B cell (primary cell): ENCODE data around the gene LENEP. TPM values are rescaled to one million over a fixed set of nuclear protein-coding genes. Genes with fewer than 3 reads are reported as not detected.

Experiments used
- ATAC-seq: fragments of 200-7000 bp; cut with Tn5 transposase; one replicate; pipeline ENCODE4 v1.10.0; 2021; ENCODE audit warnings: low read depth, mild to moderate bottlenecking, moderate number of reproducible peaks, moderate library complexity
- CTCF ChIA-PET: fragments of 350-600 bp; sonication (Branson Sonifier 250); formaldehyde crosslinking; loops from one replicate; lab custom pipeline; 2021; ENCODE audit warnings: antibody characterized with exemption, inconsistent platforms; lab: Charles Lee
- POLR2A ChIA-PET: fragments of 350-600 bp; sonication (Branson Sonifier 250); formaldehyde crosslinking; loops from one replicate; lab custom pipeline; 2021; ENCODE audit warnings: antibody characterized with exemption; lab: Charles Lee
- DNase-seq: peaks from one replicate; pipeline ENCODE4 v3.0.0; 2013
- H2AFZ ChIP-seq: 2 replicates; pipeline ENCODE4 v1.6.1; 2012; ENCODE audit warnings: mild to moderate bottlenecking, low read depth, low read length; ENCODE audit not compliant: insufficient read depth, poor library complexity, severe bottlenecking
- H3K27ac ChIP-seq, 2 donors: 1 replicate in 1 of 2; 2 replicates in 1 of 2; pipeline ENCODE4 v1.5.1; 2012 to 2013; ENCODE audit warnings: low read length in 2 of 2, mild to moderate bottlenecking in 2 of 2, moderate library complexity in 1 of 2
- H3K27me3 ChIP-seq, 4 experiments: fragments of 200-600 bp in 1 of 4; sonication (generic) in 1 of 4; replicated peaks in 1 of 4; 1 replicate in 2 of 4; 2 replicates in 2 of 4; pipeline versions ENCODE4 v1.6.1 to v1.7.0; 2013 to 2016; ENCODE audit warnings: low read length in 3 of 4, mild to moderate bottlenecking in 2 of 4, mixed read lengths in 1 of 4, moderate library complexity in 1 of 4; ENCODE audit not compliant: insufficient read depth in 4 of 4, control insufficient read depth in 3 of 4; ENCODE audit errors: control extremely low read depth in 1 of 4
- H3K36me3 ChIP-seq, 2 experiments: replicated peaks in 1 of 2; 1 replicate in 1 of 2; 2 replicates in 1 of 2; pipeline versions ENCODE4 v1.6.1 to v1.7.1; 2013; ENCODE audit warnings: low read length in 1 of 2; ENCODE audit not compliant: insufficient read depth in 2 of 2, control insufficient read depth in 1 of 2; ENCODE audit errors: control extremely low read depth in 1 of 2, extremely low read depth in 1 of 2
- H3K4me1 ChIP-seq, 2 donors: fragments of 200-600 bp in 1 of 2; sonication (generic) in 1 of 2; 1 replicate in 1 of 2; 2 replicates in 1 of 2; pipeline versions ENCODE4 v1.5.1 to v1.6.1; 2013 to 2017; ENCODE audit warnings: low read length in 2 of 2; ENCODE audit not compliant: control insufficient read depth in 2 of 2, insufficient read depth in 2 of 2
- H3K4me2 ChIP-seq: replicated peaks from 2 replicates; pipeline ENCODE3; 2012; ENCODE audit warnings: mild to moderate bottlenecking, low read depth, low read length; ENCODE audit not compliant: poor library complexity, severe bottlenecking
- H3K4me3 ChIP-seq, 5 experiments: fragments of 200-600 bp in 1 of 5; sonication (generic) in 1 of 5; 1 replicate in 3 of 5; 2 replicates in 2 of 5; pipeline versions ENCODE4 v1.5.1 to v1.7.0; 2011 to 2016; ENCODE audit warnings: low read length in 4 of 5, mild to moderate bottlenecking in 4 of 5, low read depth in 2 of 5, control low read depth in 1 of 5, moderate library complexity in 1 of 5; ENCODE audit not compliant: insufficient read depth in 1 of 5; ENCODE audit errors: control extremely low read depth in 1 of 5, extremely low read depth in 1 of 5
- H3K79me2 ChIP-seq: fragments of 200-600 bp; sonication (generic); one replicate; pipeline ENCODE4 v1.6.0; 2016; ENCODE audit warnings: low read length; ENCODE audit not compliant: control insufficient read depth, insufficient read depth
- H3K9ac ChIP-seq: fragments of 200-600 bp; sonication (generic); 2 replicates; pipeline ENCODE4 v1.6.1; 2017; ENCODE audit warnings: mild to moderate bottlenecking, low read length, moderate library complexity
- H3K9me3 ChIP-seq, 3 donors: one replicate each; pipeline versions ENCODE4 v1.6.1 to v1.7.1; 2013; ENCODE audit warnings: low read length in 2 of 3; ENCODE audit not compliant: control insufficient read depth in 2 of 3, insufficient read depth in 1 of 3; ENCODE audit errors: control extremely low read depth in 1 of 3
- H4K20me1 ChIP-seq: 2 replicates; pipeline ENCODE4 v1.6.0; 2012; ENCODE audit warnings: mild to moderate bottlenecking, low read length; ENCODE audit not compliant: insufficient read depth, control insufficient read depth, poor library complexity, severe bottlenecking
- H3K27ac Mint-ChIP-seq: one replicate; pipeline ENCODE4 v1.8.0; 2021; ENCODE audit warnings: mixed read lengths
- H3K27me3 Mint-ChIP-seq: one replicate; pipeline ENCODE4 v1.8.0; 2021; ENCODE audit warnings: mixed read lengths
- H3K4me1 Mint-ChIP-seq: one replicate; pipeline ENCODE4 v1.8.0; 2021; ENCODE audit warnings: mixed read lengths
- H3K4me3 Mint-ChIP-seq: one replicate; pipeline ENCODE4 v1.8.0; 2021; ENCODE audit warnings: mixed read lengths
- H3K9me3 Mint-ChIP-seq: one replicate; pipeline ENCODE4 v1.8.0; 2022; ENCODE audit warnings: mixed read lengths; ENCODE audit not compliant: insufficient read depth
- CTCF ChIP-seq: fragments of 200-600 bp; IDR thresholded peaks from one replicate; pipeline ENCODE4 v1.8.0; 2022; ENCODE audit warnings: antibody characterized with exemption, mild to moderate bottlenecking
- EZH2 ChIP-seq: IDR thresholded peaks from 2 replicates; pipeline ENCODE4 v1.6.1; 2012; ENCODE audit warnings: borderline replicate concordance, low read depth, mild to moderate bottlenecking, moderate library complexity, low read length; ENCODE audit not compliant: insufficient read depth, poor library complexity, severe bottlenecking
- WGBS: methylation state at CpG from one replicate; pipeline ENCODE4 v1.1.5; 2013; ENCODE audit warnings: missing lambda C conversion rate; ENCODE audit not compliant: insufficient coverage; 5-methylcytosine and 5-hydroxymethylcytosine counted together
- intact Hi-C: fragments of 100-400 bp; cut with micrococcal nuclease; formaldehyde crosslinking; loops from one replicate; pipeline ENCODE4 v1.10.0; 2022
- polyA plus RNA-seq: library from polyadenylated mRNA; depleted of rRNA; stranded (reverse); fragments of >200 nt; gene quantifications from 2 replicates; pipeline ENCODE4 v1.2.3, GENCODE V29; 2012
- total RNA-seq, 2 donors: library from RNA; stranded (reverse); fragments of 120-200 nt in 1 of 2; gene quantifications; 1 replicate in 1 of 2; 2 replicates in 1 of 2; pipeline versions ENCODE4 v1.2.3 to v1.2.4, GENCODE V29; 2013 to 2022

The LENEP gene
- total and polyA plus RNA-seq, 2 donors (not counting 1 experiment from before 2014, with no cell fraction given) = 2.0 TPM; not detected in 1

DNA sequence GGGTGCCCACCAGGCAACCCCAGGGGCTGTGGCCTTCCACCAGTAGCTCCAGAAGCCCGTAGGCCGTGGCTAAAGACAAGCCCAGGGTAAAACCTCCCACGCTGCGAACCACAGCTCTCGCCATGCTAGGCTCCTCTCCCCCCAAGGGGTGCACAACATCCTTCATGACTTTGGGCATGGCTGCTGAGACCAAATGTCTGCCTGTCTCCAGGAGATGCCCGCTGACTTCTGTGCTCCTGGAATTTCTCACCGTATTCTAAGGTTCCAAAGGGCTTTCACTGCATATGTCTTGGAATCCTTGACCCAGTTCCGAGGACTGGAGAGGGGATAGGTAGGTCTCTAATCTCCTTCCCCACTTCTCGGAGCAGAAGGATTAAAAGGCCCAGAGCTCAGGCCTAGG is 40.1 kb downstream of the LENEP start, which contains the start of the genes DCST1 and DCST2:
Gene DCST1, plus strand, starts transcription at position 301 of the 400 bp plus-strand sequence. CDS start 213 bp downstream, outside the sequence.
Gene DCST2, minus strand, starts transcription at position 258 of the 400 bp plus-strand sequence. Its CDS starts 80 bp downstream, at position 178.
- no peak within 1 kb of the TSS for H3K4me3 Mint-ChIP-seq
- ChIA-PET POLR2A (no interaction called here), CTCF (interaction anchor here (1.3 to 1.4 kb wide), 2 partner anchors 12 to 16 kb away, joined by 3 to 6 read pairs; no protein-coding TSS in a partner anchor)
- H4K20me1 ChIP-seq = no peaks in the 10 kb centered on the region
- TF ChIP-seq CTCF = no peak
- TF ChIP-seq EZH2 = no peak
- H3K27me3 ChIP-seq = peaks cover 0 to 11% (median 0%) of the 10 kb centered on the region in 4 experiments
- DNase-seq (no peak), ATAC-seq (no peak)
- intact Hi-C loops = no loop called here
- 95% methylated on average over 7 of the region's 9 CpGs for whole genome bisulfite sequencing
- no peak within 1 kb of the TSS for H3K9ac ChIP-seq
- H2AFZ ChIP-seq = no peak within 1 kb of the TSS
- H3K27ac ChIP-seq = no peak within 1 kb of the TSS
- no peaks in the 10 kb centered on the region for H3K79me2 ChIP-seq
- no peaks in the 10 kb centered on the region for H3K4me1 Mint-ChIP-seq
- no peak within 1 kb of the TSS for H3K4me3 ChIP-seq
- no peaks in the 10 kb centered on the region for H3K9me3 ChIP-seq
- H3K9me3 Mint-ChIP-seq = no peaks in the 10 kb centered on the region
- H3K27me3 Mint-ChIP-seq = peaks cover 16% of the 10 kb centered on the region
- no peaks in the 10 kb centered on the region for H3K36me3 ChIP-seq
- H3K27ac Mint-ChIP-seq = no peak within 1 kb of the TSS
- no peak within 1 kb of the TSS for H3K4me2 ChIP-seq
- H3K4me1 ChIP-seq = no peaks in the 10 kb centered on the region

DNA sequence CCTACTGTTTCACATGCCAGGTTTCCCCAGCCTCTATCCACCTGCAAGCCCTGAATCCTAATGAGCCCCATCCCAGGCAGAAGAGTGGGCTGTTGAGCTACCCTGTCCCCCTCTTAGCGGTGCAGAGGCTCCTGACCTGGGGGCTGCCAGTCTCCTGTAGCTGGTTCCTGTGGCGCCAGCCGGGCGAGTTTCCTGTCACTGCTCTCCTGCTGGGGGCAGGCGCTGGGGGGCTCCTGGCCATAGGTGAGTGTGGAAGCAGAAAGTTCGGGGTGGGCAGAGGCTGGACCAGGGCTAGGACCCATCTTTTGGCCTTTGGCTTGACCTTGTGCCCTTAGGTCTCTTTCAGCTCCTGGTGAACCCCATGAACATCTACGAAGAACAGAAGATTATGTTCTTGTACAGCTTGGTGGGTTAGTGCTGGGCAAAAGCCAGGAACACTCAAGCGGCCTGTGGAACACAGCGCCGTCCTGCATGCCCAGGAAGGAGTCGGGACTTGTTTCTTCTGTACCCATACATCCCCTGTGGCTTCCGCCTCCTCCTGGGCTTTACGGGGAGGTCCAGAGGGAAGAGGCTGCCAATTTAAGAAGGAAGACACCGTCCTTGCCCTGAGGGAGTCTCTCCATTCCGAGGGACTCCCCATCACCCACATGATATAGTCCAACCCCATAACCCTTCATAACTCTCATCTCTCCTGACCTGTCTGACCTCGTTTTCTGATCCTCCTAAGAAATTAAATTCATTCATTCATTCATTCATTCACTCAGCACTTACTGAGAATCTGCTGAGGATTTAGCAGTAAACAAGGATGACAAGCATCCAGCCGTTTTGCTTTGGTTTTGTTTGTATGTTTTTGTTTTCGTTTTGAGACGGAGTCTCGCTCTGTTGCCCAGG is 41.2 kb downstream of the LENEP start:
- no peak for DNase-seq
- no peak for TF ChIP-seq EZH2
- no peak for TF ChIP-seq CTCF
- ChIA-PET CTCF (interaction anchor here (0.8 to 1.6 kb wide), 4 partner anchors 17 to 27 kb away, joined by 3 to 6 read pairs (median 3); no protein-coding TSS in a partner anchor), POLR2A (no interaction called here)
- no peak overlapping the region for H3K27ac Mint-ChIP-seq
- Histone ChIP-seq H3K9ac (no peak overlapping the region), H3K27me3 (peaks cover 0 to 17% (median 0%) of the 10 kb centered on the region in 4 experiments), H3K4me1 (no peaks in the 10 kb centered on the region), H3K27ac (no peak overlapping the region), H3K79me2 (no peaks in the 10 kb centered on the region), H3K4me3 (no peak overlapping the region), H3K9me3 (no peaks in the 10 kb centered on the region), H3K36me3 (no peaks in the 10 kb centered on the region), H3K4me2 (no peak overlapping the region), H4K20me1 (no peaks in the 10 kb centered on the region), H2AFZ (no peak overlapping the region)
- no peak for ATAC-seq
- H3K27me3 Mint-ChIP-seq = peaks cover 18% of the 10 kb centered on the region
- H3K9me3 Mint-ChIP-seq = no peaks in the 10 kb centered on the region
- H3K4me1 Mint-ChIP-seq = no peaks in the 10 kb centered on the region
- intact Hi-C loops = no loop called here
- 85% methylated on average over 16 of the region's 20 CpGs for WGBS
- no peak overlapping the region for H3K4me3 Mint-ChIP-seq
